H9 (cell line): ENCODE data around the gene KLK13. TPM values are rescaled to one million over a fixed set of nuclear protein-coding genes. Genes with fewer than 3 reads are reported as not detected.

Experiments
- DNase-seq: peaks from one replicate; pipeline ENCODE4 v3.0.0-alpha.2; 2017
- H2AFZ ChIP-seq: one replicate; pipeline ENCODE4 v1.6.1; 2013; ENCODE audit warnings: mild to moderate bottlenecking, low read length, control low read depth, moderate library complexity
- H2AK5ac ChIP-seq: 2 replicates; pipeline ENCODE4 v1.6.1; 2013; ENCODE audit warnings: low read length, control low read depth, mixed read lengths; ENCODE audit not compliant: insufficient read length
- H2BK120ac ChIP-seq: one replicate; pipeline ENCODE4 v1.6.1; 2013; ENCODE audit warnings: low read depth, mild to moderate bottlenecking, low read length, control low read depth, inconsistent platforms; ENCODE audit not compliant: poor library complexity, severe bottlenecking
- H2BK12ac ChIP-seq: 2 replicates; pipeline ENCODE4 v1.6.1; 2013; ENCODE audit warnings: low read length, control low read depth, mixed read lengths, low read depth; ENCODE audit not compliant: insufficient read length
- H2BK15ac ChIP-seq: 2 replicates; pipeline ENCODE4 v1.6.1; 2013; ENCODE audit warnings: low read depth, low read length, control low read depth
- H2BK20ac ChIP-seq: one replicate; pipeline ENCODE4 v1.6.1; 2013; ENCODE audit warnings: low read depth, mild to moderate bottlenecking, low read length, control low read depth, inconsistent platforms; ENCODE audit not compliant: poor library complexity, severe bottlenecking
- H2BK5ac ChIP-seq: 2 replicates; pipeline ENCODE4 v1.6.1; 2013; ENCODE audit warnings: low read length, control low read depth, mixed read lengths; ENCODE audit not compliant: insufficient read length
- H3K14ac ChIP-seq: 2 replicates; pipeline ENCODE4 v1.6.1; 2013; ENCODE audit warnings: low read length, control low read depth; ENCODE audit not compliant: insufficient read depth
- H3K18ac ChIP-seq: 2 replicates; pipeline ENCODE4 v1.6.1; 2013; ENCODE audit warnings: low read depth, mild to moderate bottlenecking, mixed read lengths, low read length, control low read depth; ENCODE audit not compliant: insufficient read length
- H3K23ac ChIP-seq: 2 replicates; pipeline ENCODE4 v1.6.1; 2013; ENCODE audit warnings: low read length, control low read depth, mixed read lengths, low read depth; ENCODE audit not compliant: insufficient read length
- H3K23me2 ChIP-seq: 2 replicates; pipeline ENCODE4 v1.6.1; 2013; ENCODE audit warnings: low read depth, mild to moderate bottlenecking, mixed read lengths, low read length, control low read depth; ENCODE audit not compliant: insufficient read length, poor library complexity, severe bottlenecking
- H3K27ac ChIP-seq: 2 replicates; pipeline ENCODE4 v1.5.1; 2013; ENCODE audit warnings: low read length, control low read depth, mixed read lengths, low read depth; ENCODE audit not compliant: insufficient read length
- H3K27me3 ChIP-seq: 2 replicates; pipeline ENCODE4 v1.6.1; 2013; ENCODE audit warnings: low read length, control low read depth, inconsistent platforms; ENCODE audit not compliant: insufficient read depth
- H3K4ac ChIP-seq: 2 replicates; pipeline ENCODE4 v1.6.1; 2013; ENCODE audit warnings: low read depth, mild to moderate bottlenecking, control low read depth, inconsistent platforms, low read length, moderate library complexity
- H3K4me1 ChIP-seq: 2 replicates; pipeline ENCODE4 v1.6.1; 2013; ENCODE audit warnings: low read length, control low read depth, inconsistent platforms; ENCODE audit not compliant: insufficient read depth
- H3K4me2 ChIP-seq: 2 replicates; pipeline ENCODE4 v1.6.1; 2013; ENCODE audit warnings: low read length, control low read depth, mixed read lengths; ENCODE audit not compliant: insufficient read length, insufficient read depth
- H3K56ac ChIP-seq: 2 replicates; pipeline ENCODE4 v1.6.1; 2013; ENCODE audit warnings: low read depth, mild to moderate bottlenecking, mixed read lengths, low read length, control low read depth; ENCODE audit not compliant: insufficient read length
- H3K79me1 ChIP-seq: 2 replicates; pipeline ENCODE4 v1.6.1; 2013; ENCODE audit warnings: low read depth, mild to moderate bottlenecking, moderate library complexity, low read length, control low read depth, inconsistent platforms; ENCODE audit not compliant: insufficient read depth, poor library complexity, severe bottlenecking
- H3K79me2 ChIP-seq: 2 replicates; pipeline ENCODE4 v1.6.1; 2013; ENCODE audit warnings: low read length, control low read depth, inconsistent platforms; ENCODE audit not compliant: insufficient read depth
- H3K9ac ChIP-seq: 2 replicates; pipeline ENCODE4 v1.6.1; 2013; ENCODE audit warnings: low read length, control low read depth, mixed read lengths; ENCODE audit not compliant: insufficient read length; ENCODE audit errors: extremely low read depth
- H3K9me3 ChIP-seq: one replicate; pipeline ENCODE4 v1.6.1; 2013; ENCODE audit warnings: low read depth, low read length, inconsistent platforms; ENCODE audit not compliant: control insufficient read depth
- H3T11ph ChIP-seq: one replicate; pipeline ENCODE4 v1.6.1; 2013; ENCODE audit warnings: mild to moderate bottlenecking, low read length, control low read depth, inconsistent platforms
- H4K20me1 ChIP-seq: one replicate; pipeline ENCODE4 v1.6.1; 2013; ENCODE audit not compliant: control insufficient read depth, insufficient read length, insufficient read depth
- H4K5ac ChIP-seq: 2 replicates; pipeline ENCODE4 v1.6.1; 2013; ENCODE audit warnings: low read depth, mild to moderate bottlenecking, mixed read lengths, low read length, control low read depth; ENCODE audit not compliant: insufficient read length
- H4K8ac ChIP-seq: replicated peaks from 2 replicates; pipeline ENCODE4 v1.6.1; 2013; ENCODE audit warnings: low read length, control low read depth, mixed read lengths, low read depth; ENCODE audit not compliant: insufficient read length
- H4K91ac ChIP-seq: 2 replicates; pipeline ENCODE4 v1.6.1; 2013; ENCODE audit warnings: low read depth, mild to moderate bottlenecking, moderate library complexity, mixed read lengths, low read length, control low read depth; ENCODE audit not compliant: insufficient read length
- H3K27ac Mint-ChIP-seq, 3 experiments: 2 replicates in 2 of 3; 3 replicates in 1 of 3; pipeline ENCODE4 v1.8.0; 2020 to 2021; ENCODE audit warnings: mixed read lengths in 3 of 3, mild to moderate bottlenecking in 1 of 3, moderate library complexity in 1 of 3
- H3K27me3 Mint-ChIP-seq: 2 replicates; pipeline ENCODE4 v1.8.0; 2021; ENCODE audit warnings: low read depth, mild to moderate bottlenecking, moderate library complexity, mixed read lengths
- H3K36me3 Mint-ChIP-seq, 3 experiments: 2 replicates in 2 of 3; 3 replicates in 1 of 3; pipeline ENCODE4 v1.8.0; 2020 to 2021; ENCODE audit warnings: low read depth in 3 of 3, mixed read lengths in 3 of 3; ENCODE audit not compliant: insufficient read depth in 1 of 3
- H3K4me1 Mint-ChIP-seq, 2 experiments: 2 replicates each; pipeline ENCODE4 v1.8.0; 2020; ENCODE audit warnings: mixed read lengths in 2 of 2
- H3K4me3 Mint-ChIP-seq, 2 experiments: 2 replicates in 1 of 2; 3 replicates in 1 of 2; pipeline ENCODE4 v1.8.0; 2020 to 2021; ENCODE audit warnings: mild to moderate bottlenecking in 2 of 2, mixed read lengths in 2 of 2, moderate library complexity in 1 of 2
- H3K9me3 Mint-ChIP-seq, 2 experiments: 2 replicates in 1 of 2; 3 replicates in 1 of 2; pipeline ENCODE4 v1.8.0; 2020; ENCODE audit warnings: mild to moderate bottlenecking in 2 of 2, mixed read lengths in 2 of 2, moderate library complexity in 1 of 2
- CTCF ChIP-seq: fragments of 200-600 bp; sonication (generic); conservative IDR thresholded peaks from 3 replicates; pipeline ENCODE4 v1.8.0; 2021; ENCODE audit warnings: antibody characterized with exemption, mild to moderate bottlenecking
- WGBS: extraction: QIAGEN DNeasy Blood & Tissue Kit; methylation state at CpG from one replicate; pipeline ENCODE4 v1.1.7; 2013; ENCODE audit warnings: missing lambda C conversion rate, low lambda C conversion rate, mixed read lengths; ENCODE audit not compliant: insufficient read length; ENCODE audit errors: extremely low coverage; 5-methylcytosine and 5-hydroxymethylcytosine counted together
- total RNA-seq: library from RNA; stranded (reverse); gene quantifications from 2 replicates; pipeline ENCODE4 v1.2.1, GENCODE V29; 2021

The KLK13 gene
- total RNA-seq, 1 experiment from 2014 or later, result 4.2 TPM

DNA sequence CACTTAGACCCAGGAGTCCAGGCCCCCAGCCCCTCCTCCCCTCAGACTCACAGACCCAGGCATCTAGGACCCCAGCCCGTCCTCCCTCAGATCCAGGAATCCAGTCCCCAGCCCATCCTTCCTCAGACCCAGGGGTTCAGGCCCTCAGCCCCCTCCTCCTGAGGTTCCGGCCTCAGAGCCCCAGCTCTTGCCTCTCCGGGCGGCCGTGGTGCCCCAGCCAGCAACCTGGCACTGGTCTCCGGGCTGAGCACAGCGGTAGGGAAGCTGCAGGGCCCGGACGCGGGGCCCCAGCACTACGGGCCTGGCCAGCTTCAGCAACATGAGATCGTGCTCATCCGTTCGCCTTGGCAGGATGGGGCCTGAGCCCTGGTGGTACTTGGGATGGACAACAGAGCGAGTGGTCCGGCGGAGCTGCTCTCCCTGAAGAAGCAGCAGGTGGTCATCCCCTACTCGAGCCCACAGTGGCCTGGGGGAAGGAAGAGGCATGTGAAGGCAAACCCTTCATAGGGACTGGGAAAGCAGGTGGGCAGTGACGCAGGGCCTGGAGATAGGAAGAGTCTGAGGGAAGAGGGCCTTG lies 49.1 kb downstream of the KLK13 start:
- Histone ChIP-seq H2AK5ac (no peak overlapping the region), H2BK120ac (no peak overlapping the region), H3K14ac (no peak overlapping the region), H3K27me3 (no peaks in the 10 kb centered on the region; the same call in 1 of the 2 replicates), H3K23me2 (peaks cover 16% of the 10 kb centered on the region), H3K79me1 (no peaks in the 10 kb centered on the region), H3K9me3 (no peaks in the 10 kb centered on the region), H2BK15ac (no peak overlapping the region), H3T11ph (no peak overlapping the region), H4K5ac (no peak overlapping the region), H3K79me2 (no peaks in the 10 kb centered on the region), H2BK12ac (no peak overlapping the region), H3K4me1 (no peaks in the 10 kb centered on the region), H4K91ac (no peak overlapping the region), H3K4me2 (no peak overlapping the region), H3K9ac (no peak overlapping the region), H4K8ac (no peak overlapping the region), H2BK20ac (no peak overlapping the region), H3K4ac (no peak overlapping the region), H3K27ac (no peak overlapping the region), H2AFZ (no peak overlapping the region), H3K56ac (no peak overlapping the region), H2BK5ac (no peak overlapping the region), H3K18ac (no peak overlapping the region), H4K20me1 (no peaks in the 10 kb centered on the region), H3K23ac (no peak overlapping the region)
- peaks cover 8 to 18% of the 10 kb centered on the region in 2 experiments for H3K4me1 Mint-ChIP-seq
- H3K4me3 Mint-ChIP-seq, result peak overlapping the region; percentile 19 to 73; a peak in 4 of 5 replicates
- H3K9me3 Mint-ChIP-seq, result peaks cover 0 to 13% of the 10 kb centered on the region in 2 experiments; a peak in 4 of 5 replicates
- peaks cover 75% of the 10 kb centered on the region for H3K27me3 Mint-ChIP-seq
- TF ChIP-seq CTCF, result no peak
- WGBS, result no CpG with 5 or more reads among the region's 19 CpGs
- H3K36me3 Mint-ChIP-seq, result peaks cover 0 to 2% (median 0%) of the 10 kb centered on the region in 3 experiments; a peak in 2 of 7 replicates
- H3K27ac Mint-ChIP-seq, result no peak overlapping the region
- no peak for DNase-seq
